ENCODE results near the gene CEBPG.

Gene CEBPG

GRCh38 chr19:33382006-33382405 lies 8.5 kb downstream of the CEBPG start:
- DNase-seq (ENCODE audit: low read depth in 4 of 4, low spot score in 1 of 4) = no peak

- no peak for DNase-seq (ENCODE audit: low read depth in 4 of 4, low spot score in 1 of 4)
Measured at GRCh38 chr19:33382982-33383381, 9.5 kb downstream of the CEBPG start.

GRCh38 chr19:33383720-33384292 lies 10.3 kb downstream of the CEBPG start:
- no peak for DNase-seq (ENCODE audit: low read depth in 4 of 4, low spot score in 1 of 4)

- DNase-seq (ENCODE audit: low read depth in 4 of 4, low spot score in 1 of 4) = no peak
Measured at GRCh38 chr19:33384983-33385382, 11.5 kb downstream of the CEBPG start.

GRCh38 chr19:33385956-33386355 lies 12.4 kb downstream of the CEBPG start:
- no peak for DNase-seq (ENCODE audit: low read depth in 4 of 4, low spot score in 1 of 4)

GRCh38 chr19:33386361-33386858 lies 12.9 kb downstream of the CEBPG start:
- DNase-seq (ENCODE audit: low read depth in 4 of 4, low spot score in 1 of 4) = no peak

GRCh38 chr19:33387351-33388230 lies 14.1 kb downstream of the CEBPG start:
- no peak for DNase-seq (ENCODE audit: low read depth in 4 of 4, low spot score in 1 of 4)

GRCh38 chr19:33388231-33388724 lies 14.8 kb downstream of the CEBPG start:
- no peak for DNase-seq (ENCODE audit: low read depth in 4 of 4, low spot score in 1 of 4)

GRCh38 chr19:33388725-33389420 lies 15.4 kb downstream of the CEBPG start:
- no peak for DNase-seq (ENCODE audit: low read depth in 4 of 4, low spot score in 1 of 4)

- no peak for DNase-seq (ENCODE audit: low read depth in 4 of 4, low spot score in 1 of 4)
Measured at GRCh38 chr19:33389421-33390100, 16.1 kb downstream of the CEBPG start.

- no peak for DNase-seq (ENCODE audit: low read depth in 4 of 4, low spot score in 1 of 4)
Measured at GRCh38 chr19:33390101-33390907, 16.8 kb downstream of the CEBPG start.

- DNase-seq (ENCODE audit: low read depth in 4 of 4, low spot score in 1 of 4) = no peak
Measured at GRCh38 chr19:33390908-33391630, 17.6 kb downstream of the CEBPG start.

- no peak for DNase-seq (ENCODE audit: low read depth in 4 of 4, low spot score in 1 of 4)
Measured at GRCh38 chr19:33391631-33392249, 18.2 kb downstream of the CEBPG start.

- no peak for DNase-seq (ENCODE audit: low read depth in 4 of 4, low spot score in 1 of 4)
Measured at GRCh38 chr19:33392341-33393285, 19.1 kb downstream of the CEBPG start.

- DNase-seq (ENCODE audit: low read depth in 4 of 4, low spot score in 1 of 4) = no peak
Measured at GRCh38 chr19:33393286-33394005, 19.9 kb downstream of the CEBPG start.

GRCh38 chr19:33394006-33394722 lies 20.7 kb downstream of the CEBPG start:
- no peak for DNase-seq (ENCODE audit: low read depth in 4 of 4, low spot score in 1 of 4)
